Measurements from ENCODE around the gene PRKD2.

The PRKD2 gene

GRCh38 chr19:46755077-46755852, 38.4 kb upstream of the PRKD2 start:
- H3K4me3 ChIP-seq (ENCODE audit: low read length), result no peak overlapping the region
- peaks cover 7% of the 10 kb centered on the region; the same call in 1 of the 2 replicates for H3K4me1 ChIP-seq (ENCODE audit: insufficient read depth, low read length)
- H3K9ac ChIP-seq (ENCODE audit: low read depth, low read length), result no peak overlapping the region
- H3K9me3 ChIP-seq (ENCODE audit: insufficient read depth, low read depth, low read length), result no peaks in the 10 kb centered on the region
- H3K27me3 ChIP-seq (ENCODE audit: insufficient read depth, low read length), result no peaks in the 10 kb centered on the region
- peaks cover 31% of the 10 kb centered on the region for H3K36me3 ChIP-seq (ENCODE audit: insufficient read depth, low read depth, low read length)
- H3K27ac ChIP-seq (ENCODE audit: low read length), result no peak overlapping the region

- H3K27ac ChIP-seq (ENCODE audit: low read length), result no peak overlapping the region
- peaks cover 44% of the 10 kb centered on the region for H3K36me3 ChIP-seq (ENCODE audit: insufficient read depth, low read depth, low read length)
- no peaks in the 10 kb centered on the region for H3K9me3 ChIP-seq (ENCODE audit: insufficient read depth, low read depth, low read length)
- no peaks in the 10 kb centered on the region for H3K4me1 ChIP-seq (ENCODE audit: insufficient read depth, low read length)
- no peak overlapping the region for H3K9ac ChIP-seq (ENCODE audit: low read depth, low read length)
- no peak overlapping the region for H3K4me3 ChIP-seq (ENCODE audit: low read length)
- H3K27me3 ChIP-seq (ENCODE audit: insufficient read depth, low read length), result no peaks in the 10 kb centered on the region
These were observed 36.7 kb upstream of the PRKD2 start for GRCh38 chr19:46753420-46754155.

GRCh38 chr19:46748325-46749109, 31.6 kb upstream of the PRKD2 start:
- H3K27me3 ChIP-seq (ENCODE audit: insufficient read depth, low read length), result no peaks in the 10 kb centered on the region
- H3K9ac ChIP-seq (ENCODE audit: low read depth, low read length), result no peak overlapping the region
- H3K27ac ChIP-seq (ENCODE audit: low read length), result no peak overlapping the region
- H3K4me1 ChIP-seq (ENCODE audit: insufficient read depth, low read length), result peaks cover 5% of the 10 kb centered on the region; the same call in 1 of the 2 replicates
- H3K4me3 ChIP-seq (ENCODE audit: low read length), result no peak overlapping the region
- H3K36me3 ChIP-seq (ENCODE audit: insufficient read depth, low read depth, low read length), result peaks cover 31% of the 10 kb centered on the region
- no peaks in the 10 kb centered on the region for H3K9me3 ChIP-seq (ENCODE audit: insufficient read depth, low read depth, low read length)

- H3K36me3 ChIP-seq (ENCODE audit: insufficient read depth, low read depth, low read length), result peaks cover 31% of the 10 kb centered on the region
- H3K9ac ChIP-seq (ENCODE audit: low read depth, low read length), result peak within 1 kb of the TSS; percentile 95
- H3K27ac ChIP-seq (ENCODE audit: low read length), result peak within 1 kb of the TSS; percentile 82
- H3K9me3 ChIP-seq (ENCODE audit: insufficient read depth, low read depth, low read length), result no peaks in the 10 kb centered on the region
- no peaks in the 10 kb centered on the region for H3K27me3 ChIP-seq (ENCODE audit: insufficient read depth, low read length)
- H3K4me1 ChIP-seq (ENCODE audit: insufficient read depth, low read length), result peaks cover 5% of the 10 kb centered on the region; the same call in 1 of the 2 replicates
- H3K4me3 ChIP-seq (ENCODE audit: low read length), result peak within 1 kb of the TSS; percentile 98
These were observed 29.6 kb upstream of the PRKD2 start, which contains the start of gene STRN4 for GRCh38 chr19:46746281-46747057. STRN4 (minus strand) TSS chr19:46746450; CDS start chr19:46746430, 20 bp downstream.

- peaks cover 5% of the 10 kb centered on the region; the same call in 1 of the 2 replicates for H3K4me1 ChIP-seq (ENCODE audit: insufficient read depth, low read length)
- H3K36me3 ChIP-seq (ENCODE audit: insufficient read depth, low read depth, low read length), result peaks cover 28% of the 10 kb centered on the region
- no peaks in the 10 kb centered on the region for H3K27me3 ChIP-seq (ENCODE audit: insufficient read depth, low read length)
- H3K4me3 ChIP-seq (ENCODE audit: low read length), result peak within 1 kb of the TSS; percentile 98
- H3K9me3 ChIP-seq (ENCODE audit: insufficient read depth, low read depth, low read length), result no peaks in the 10 kb centered on the region
- H3K27ac ChIP-seq (ENCODE audit: low read length), result peak within 1 kb of the TSS; percentile 82
- peak within 1 kb of the TSS; percentile 95 for H3K9ac ChIP-seq (ENCODE audit: low read depth, low read length)
These were observed 28.8 kb upstream of the PRKD2 start, which contains the start of gene FKRP for GRCh38 chr19:46745521-46746280. FKRP (plus strand) TSS chr19:46746057; CDS start chr19:46755451, 9,394 bp downstream.

GRCh38 chr19:46745030-46745429, 28.1 kb upstream of the PRKD2 start:
- peaks cover 5% of the 10 kb centered on the region; the same call in 1 of the 2 replicates for H3K4me1 ChIP-seq (ENCODE audit: insufficient read depth, low read length)
- peak overlapping the region; percentile 82 for H3K27ac ChIP-seq (ENCODE audit: low read length)
- peaks cover 27% of the 10 kb centered on the region; the same call in 1 of the 2 replicates for H3K36me3 ChIP-seq (ENCODE audit: insufficient read depth, low read depth, low read length)
- no peaks in the 10 kb centered on the region for H3K27me3 ChIP-seq (ENCODE audit: insufficient read depth, low read length)
- H3K4me3 ChIP-seq (ENCODE audit: low read length), result peak overlapping the region; percentile 98
- peak overlapping the region; percentile 95 for H3K9ac ChIP-seq (ENCODE audit: low read depth, low read length)
- no peaks in the 10 kb centered on the region for H3K9me3 ChIP-seq (ENCODE audit: insufficient read depth, low read depth, low read length)

GRCh38 chr19:46744005-46744691, 27.2 kb upstream of the PRKD2 start:
- Histone ChIP-seq H3K36me3 (ENCODE audit: insufficient read depth, low read depth, low read length) (peaks cover 28% of the 10 kb centered on the region; the same call in 1 of the 2 replicates), H3K9ac (ENCODE audit: low read depth, low read length) (no peak overlapping the region; the same call in 1 of the 2 replicates), H3K4me3 (ENCODE audit: low read length) (peak overlapping the region; percentile 98), H3K4me1 (ENCODE audit: insufficient read depth, low read length) (peaks cover 5% of the 10 kb centered on the region; the same call in 1 of the 2 replicates), H3K27ac (ENCODE audit: low read length) (no peak overlapping the region), H3K27me3 (ENCODE audit: insufficient read depth, low read length) (no peaks in the 10 kb centered on the region), H3K9me3 (ENCODE audit: insufficient read depth, low read depth, low read length) (no peaks in the 10 kb centered on the region)

- Histone ChIP-seq H3K9ac (ENCODE audit: low read depth, low read length) (no peak overlapping the region), H3K4me3 (ENCODE audit: low read length) (no peak overlapping the region), H3K9me3 (ENCODE audit: insufficient read depth, low read depth, low read length) (no peaks in the 10 kb centered on the region), H3K36me3 (ENCODE audit: insufficient read depth, low read depth, low read length) (peaks cover 34% of the 10 kb centered on the region), H3K27ac (ENCODE audit: low read length) (no peak overlapping the region), H3K27me3 (ENCODE audit: insufficient read depth, low read length) (no peaks in the 10 kb centered on the region), H3K4me1 (ENCODE audit: insufficient read depth, low read length) (peaks cover 5% of the 10 kb centered on the region; the same call in 1 of the 2 replicates)
These were observed 26.1 kb upstream of the PRKD2 start for GRCh38 chr19:46742926-46743480.

- Histone ChIP-seq H3K36me3 (ENCODE audit: insufficient read depth, low read depth, low read length) (peaks cover 49% of the 10 kb centered on the region), H3K9ac (ENCODE audit: low read depth, low read length) (no peak overlapping the region), H3K4me1 (ENCODE audit: insufficient read depth, low read length) (0 out of 2 replicates have a peak, but pooled peaks cover 3% of the 10 kb centered on the region), H3K27me3 (ENCODE audit: insufficient read depth, low read length) (no peaks in the 10 kb centered on the region), H3K4me3 (ENCODE audit: low read length) (no peak overlapping the region), H3K27ac (ENCODE audit: low read length) (no peak overlapping the region), H3K9me3 (ENCODE audit: insufficient read depth, low read depth, low read length) (no peaks in the 10 kb centered on the region)
These were observed 24.5 kb upstream of the PRKD2 start for GRCh38 chr19:46741447-46741846.
